ENCODE measurements around the gene SLC36A1. TPM values are rescaled to one million over a fixed set of nuclear protein-coding genes. Genes with fewer than 3 reads are reported as not detected.

Gene SLC36A1
- total RNA-seq, 2 donors from 2014 or later: 15.4 to 33.3 TPM

DNA sequence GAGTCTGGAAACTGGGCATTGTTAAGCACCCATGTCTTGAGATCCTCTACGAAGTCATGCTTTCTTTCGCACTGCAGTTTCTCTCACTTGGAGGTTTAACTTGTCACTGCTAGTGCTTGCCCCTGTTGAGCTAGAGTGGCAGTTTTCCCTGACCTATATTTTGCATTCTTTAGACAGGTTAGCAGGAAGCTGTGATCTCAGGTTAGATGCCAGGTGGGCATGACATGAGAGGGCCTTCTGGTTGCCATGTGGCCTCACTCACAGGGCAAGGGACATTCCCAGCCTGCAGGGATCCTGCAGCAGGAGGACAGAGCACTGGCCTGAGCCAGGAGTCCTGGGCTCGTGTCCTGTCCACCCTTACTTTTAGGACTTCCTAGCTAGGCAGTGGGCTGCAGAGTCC lies 28.6 kb downstream of the SLC36A1 start:
- Histone ChIP-seq H3K27me3 (ENCODE audit: control insufficient read depth, insufficient read depth, low read length, poor library complexity, severe bottlenecking) (no peaks in the 10 kb centered on the region), H3K9ac (ENCODE audit: extremely low read depth, low read length, poor library complexity, severe bottlenecking) (no peak overlapping the region), H3K36me3 (ENCODE audit: control insufficient read depth, insufficient read depth, low read length) (peaks cover 38% of the 10 kb centered on the region), H3K4me3 (ENCODE audit: low read length) (no peak overlapping the region), H3K27ac (ENCODE audit: low read depth, low read length) (no peak overlapping the region), H3K4me1 (ENCODE audit: control insufficient read depth, insufficient read depth, low read length) (no peaks in the 10 kb centered on the region), H3K9me3 (ENCODE audit: control insufficient read depth, low read length) (no peaks in the 10 kb centered on the region)
- Mint-ChIP-seq H3K9me3 (no peaks in the 10 kb centered on the region), H3K36me3 (ENCODE audit: low read depth) (peaks cover 51% of the 10 kb centered on the region), H3K27ac (no peak overlapping the region), H3K27me3 (ENCODE audit: insufficient read depth) (no peaks in the 10 kb centered on the region), H3K4me1 (no peaks in the 10 kb centered on the region), H3K4me3 (no peak overlapping the region)
- TF ChIP-seq, protein P1, sequence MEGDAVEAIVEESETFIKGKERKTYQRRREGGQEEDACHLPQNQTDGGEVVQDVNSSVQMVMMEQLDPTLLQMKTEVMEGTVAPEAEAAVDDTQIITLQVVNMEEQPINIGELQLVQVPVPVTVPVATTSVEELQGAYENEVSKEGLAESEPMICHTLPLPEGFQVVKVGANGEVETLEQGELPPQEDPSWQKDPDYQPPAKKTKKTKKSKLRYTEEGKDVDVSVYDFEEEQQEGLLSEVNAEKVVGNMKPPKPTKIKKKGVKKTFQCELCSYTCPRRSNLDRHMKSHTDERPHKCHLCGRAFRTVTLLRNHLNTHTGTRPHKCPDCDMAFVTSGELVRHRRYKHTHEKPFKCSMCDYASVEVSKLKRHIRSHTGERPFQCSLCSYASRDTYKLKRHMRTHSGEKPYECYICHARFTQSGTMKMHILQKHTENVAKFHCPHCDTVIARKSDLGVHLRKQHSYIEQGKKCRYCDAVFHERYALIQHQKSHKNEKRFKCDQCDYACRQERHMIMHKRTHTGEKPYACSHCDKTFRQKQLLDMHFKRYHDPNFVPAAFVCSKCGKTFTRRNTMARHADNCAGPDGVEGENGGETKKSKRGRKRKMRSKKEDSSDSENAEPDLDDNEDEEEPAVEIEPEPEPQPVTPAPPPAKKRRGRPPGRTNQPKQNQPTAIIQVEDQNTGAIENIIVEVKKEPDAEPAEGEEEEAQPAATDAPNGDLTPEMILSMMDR (conservative IDR thresholded peaks at IDR 0.05): no peak
- whole genome bisulfite sequencing, 2 experiments (ENCODE audit: insufficient coverage in 1 of 2, insufficient read length in 1 of 2): 94 to 100% methylated on average over 2 to 3 of the region's 3 CpGs
- no peak for DNase-seq

DNA sequence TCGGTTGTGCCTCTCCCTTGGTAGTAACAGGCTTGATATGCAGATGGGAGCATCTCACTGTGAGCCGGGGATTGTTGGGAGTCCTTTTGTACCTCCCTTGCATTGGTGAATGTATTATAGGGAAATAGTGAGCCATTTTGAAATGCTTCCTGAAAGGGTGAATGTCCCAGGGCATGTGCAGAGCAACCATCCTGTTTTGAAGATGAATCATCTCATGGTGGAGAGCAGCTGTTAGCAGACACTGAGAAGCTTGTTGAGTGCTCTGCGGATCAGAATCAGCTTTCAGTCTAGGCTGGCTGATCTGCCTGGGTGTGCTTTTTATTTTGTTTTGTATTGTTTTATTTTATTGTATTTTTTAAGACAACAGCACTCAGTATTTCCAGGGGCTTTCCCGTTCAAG lies 29.7 kb downstream of the SLC36A1 start:
- Histone ChIP-seq H3K4me1 (ENCODE audit: control insufficient read depth, insufficient read depth, low read length) (no peaks in the 10 kb centered on the region), H3K27me3 (ENCODE audit: control insufficient read depth, insufficient read depth, low read length, poor library complexity, severe bottlenecking) (no peaks in the 10 kb centered on the region), H3K27ac (ENCODE audit: low read depth, low read length) (no peak overlapping the region), H3K9me3 (ENCODE audit: control insufficient read depth, low read length) (no peaks in the 10 kb centered on the region), H3K36me3 (ENCODE audit: control insufficient read depth, insufficient read depth, low read length) (peaks cover 41% of the 10 kb centered on the region), H3K4me3 (ENCODE audit: low read length) (no peak overlapping the region), H3K9ac (ENCODE audit: extremely low read depth, low read length, poor library complexity, severe bottlenecking) (no peak overlapping the region)
- TF ChIP-seq, protein P1 (conservative IDR thresholded peaks at IDR 0.05): no peak
- WGBS, 2 experiments (ENCODE audit: insufficient coverage in 1 of 2, insufficient read length in 1 of 2): 88 to 91% methylated on average over 3 to 4 of the region's 4 CpGs
- Mint-ChIP-seq H3K27ac (no peak overlapping the region), H3K27me3 (ENCODE audit: insufficient read depth) (no peaks in the 10 kb centered on the region), H3K4me3 (no peak overlapping the region), H3K36me3 (ENCODE audit: low read depth) (peaks cover 55% of the 10 kb centered on the region), H3K4me1 (no peaks in the 10 kb centered on the region), H3K9me3 (no peaks in the 10 kb centered on the region)
- DNase-seq: no peak

DNA sequence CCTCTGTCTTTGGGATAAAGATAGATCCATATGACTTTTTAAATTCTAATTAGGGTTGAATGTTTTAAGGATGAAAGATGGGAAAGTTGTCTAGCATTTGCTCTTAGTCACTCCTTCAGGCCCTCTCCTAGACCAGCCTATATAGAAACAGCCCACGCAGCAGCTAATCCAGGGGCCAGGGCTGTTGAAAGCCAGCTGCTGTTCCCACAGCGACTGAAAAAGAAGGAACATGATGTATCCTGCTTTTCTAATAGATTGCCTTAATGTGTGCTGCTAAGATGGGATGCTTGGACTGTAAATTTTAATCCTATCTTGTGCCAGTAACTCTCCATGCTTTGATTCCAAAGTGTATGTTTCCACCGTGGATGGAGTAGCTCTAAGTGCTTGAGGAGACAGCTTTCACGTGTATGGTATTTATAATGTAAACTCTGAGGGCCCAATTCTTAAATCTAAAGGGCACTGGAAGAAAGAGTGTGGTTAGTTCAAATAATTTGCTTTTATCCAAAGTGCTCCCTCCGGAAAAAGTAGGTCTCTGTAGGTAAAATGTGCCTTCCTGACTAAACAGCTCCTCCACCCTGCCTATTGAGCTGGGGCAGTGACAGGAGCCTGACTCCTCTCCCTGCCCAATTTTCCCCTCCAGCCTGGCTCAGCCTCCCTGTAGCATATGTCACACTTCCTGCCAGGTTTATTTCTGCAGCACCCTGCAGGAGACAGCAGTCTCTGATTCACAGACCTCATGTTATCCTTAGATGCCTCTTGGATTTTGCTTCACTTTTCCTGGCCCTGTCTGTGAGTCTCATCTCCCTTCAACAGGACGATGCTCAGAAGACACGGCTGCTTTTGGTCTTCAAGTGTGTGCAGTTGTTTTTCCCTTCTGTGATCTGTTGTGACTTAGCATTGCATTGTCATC lies 33.2 kb downstream of the SLC36A1 start:
- 74 to 79% methylated on average over 6 to 7 of the region's 7 CpGs for WGBS, 2 experiments (ENCODE audit: insufficient coverage in 1 of 2, insufficient read length in 1 of 2)
- Histone ChIP-seq H3K4me3 (ENCODE audit: low read length) (no peak overlapping the region), H3K36me3 (ENCODE audit: control insufficient read depth, insufficient read depth, low read length) (peaks cover 53% of the 10 kb centered on the region), H3K27me3 (ENCODE audit: control insufficient read depth, insufficient read depth, low read length, poor library complexity, severe bottlenecking) (no peaks in the 10 kb centered on the region), H3K9me3 (ENCODE audit: control insufficient read depth, low read length) (no peaks in the 10 kb centered on the region), H3K27ac (ENCODE audit: low read depth, low read length) (peak overlapping the region; percentile 22), H3K9ac (ENCODE audit: extremely low read depth, low read length, poor library complexity, severe bottlenecking) (no peak overlapping the region), H3K4me1 (ENCODE audit: control insufficient read depth, insufficient read depth, low read length) (no peaks in the 10 kb centered on the region)
- Mint-ChIP-seq H3K4me3 (no peak overlapping the region), H3K9me3 (no peaks in the 10 kb centered on the region), H3K36me3 (ENCODE audit: low read depth) (peaks cover 52% of the 10 kb centered on the region), H3K27me3 (ENCODE audit: insufficient read depth) (no peaks in the 10 kb centered on the region), H3K27ac (peak overlapping the region; percentile 10), H3K4me1 (no peaks in the 10 kb centered on the region)
- TF ChIP-seq, protein P1 (conservative IDR thresholded peaks at IDR 0.05): no peak
- peak; percentile 55 for DNase-seq
